Brain microvascular endothelial cell (primary cell): ENCODE data around the gene TMEM126A.

Experiments
- DNase-seq: peaks from one replicate; pipeline ENCODE4 v3.0.0-alpha.2; 2020
- H3K27ac ChIP-seq: fragments of 250-450 bp; sonication (Bioruptor Pico); 2 replicates; pipeline ENCODE4 v1.5.1; 2020; ENCODE audit warnings: mild to moderate bottlenecking, moderate library complexity
- H3K27me3 ChIP-seq: fragments of 250-450 bp; sonication (Bioruptor Pico); replicated peaks from 2 replicates; pipeline ENCODE4 v1.5.1; 2020; ENCODE audit warnings: mild to moderate bottlenecking
- H3K36me3 ChIP-seq: fragments of 250-450 bp; sonication (Bioruptor Pico); replicated peaks from 2 replicates; pipeline ENCODE4 v1.5.1; 2020; ENCODE audit warnings: mild to moderate bottlenecking
- H3K4me3 ChIP-seq: 2 replicates; pipeline ENCODE4 v1.5.1; 2011; ENCODE audit warnings: low read depth, mild to moderate bottlenecking, control low read depth, low read length, moderate library complexity
- CTCF ChIP-seq: IDR thresholded peaks from 2 replicates; pipeline ENCODE4 v1.5.1; 2011; ENCODE audit warnings: low read depth, mild to moderate bottlenecking, moderate library complexity, low read length, control low read depth, inconsistent platforms; ENCODE audit errors: missing control alignments
- in situ Hi-C: cut with HindIII; loops from 2 replicates; pipeline ENCODE4 v1.10.0; 2017; ENCODE audit warnings: low sequenced_read_pairs, low pct_ligation_motif_present

TMEM126A gene

GRCh38 chr11:85673393-85673792 is 25.6 kb downstream of the TMEM126A start:
- Histone ChIP-seq H3K27ac (no peak overlapping the region), H3K4me3 (no peak overlapping the region), H3K27me3 (no peaks in the 10 kb centered on the region), H3K36me3 (no peaks in the 10 kb centered on the region)
- in situ Hi-C loops, result no loop called here
- DNase-seq, result no peak
- no peak for TF ChIP-seq CTCF

- Histone ChIP-seq H3K27ac (no peak overlapping the region), H3K27me3 (no peaks in the 10 kb centered on the region), H3K36me3 (no peaks in the 10 kb centered on the region), H3K4me3 (no peak overlapping the region)
- TF ChIP-seq CTCF, result no peak
- in situ Hi-C loops, result no loop called here
- no peak for DNase-seq
These were observed 31.8 kb downstream of the TMEM126A start for GRCh38 chr11:85679576-85679975.

GRCh38 chr11:85680897-85681296 is 33.1 kb downstream of the TMEM126A start:
- Histone ChIP-seq H3K27ac (no peak overlapping the region), H3K36me3 (no peaks in the 10 kb centered on the region), H3K27me3 (no peaks in the 10 kb centered on the region), H3K4me3 (no peak overlapping the region)
- in situ Hi-C loops, result no loop called here
- no peak for DNase-seq
- TF ChIP-seq CTCF, result no peak

- in situ Hi-C loops, result no loop called here
- H3K27me3 ChIP-seq, result no peaks in the 10 kb centered on the region
- no peaks in the 10 kb centered on the region for H3K36me3 ChIP-seq
- TF ChIP-seq CTCF, result no peak
- peak; percentile 17 for DNase-seq
- peak overlapping the region; percentile 66 for H3K4me3 ChIP-seq
- no peak overlapping the region for H3K27ac ChIP-seq
These were observed 34.9 kb downstream of the TMEM126A start for GRCh38 chr11:85682330-85683305.

GRCh38 chr11:85685125-85685819 is 37.5 kb downstream of the TMEM126A start:
- Histone ChIP-seq H3K27ac (peak overlapping the region; percentile 60), H3K4me3 (peak overlapping the region; percentile 53), H3K36me3 (no peaks in the 10 kb centered on the region), H3K27me3 (no peaks in the 10 kb centered on the region)
- in situ Hi-C loops, result no loop called here
- no peak for DNase-seq
- TF ChIP-seq CTCF, result no peak
